Glomerular endothelial cell (primary cell): ENCODE results near the gene LRP1-AS. TPM values are rescaled to one million over a fixed set of nuclear protein-coding genes. Genes with fewer than 3 reads are reported as not detected.
"Not testable (repeated sequence)": the region's sequence is repeated elsewhere in the genome, so short reads cannot be mapped to it uniquely, and the experiment has no call there.

Experiments
- DNase-seq: peaks from one replicate; pipeline ENCODE4 v3.0.0-alpha.2; 2011; ENCODE audit warnings: low read depth, low spot score; ENCODE audit errors: extremely low read depth
- total RNA-seq: library from RNA; depleted of rRNA; stranded (reverse); fragments of >200 nt; gene quantifications from 2 replicates; pipeline ENCODE4 v1.2.3, GENCODE V29; 2015

LRP1-AS gene
- total RNA-seq, 1 donor from 2014 or later: not detected

- DNase-seq: peak; percentile 34
These were observed 23.1 kb downstream of the LRP1-AS start for GRCh38 chr12:57124261-57124877.

GRCh38 chr12:57123813-57124212 lies 23.6 kb downstream of the LRP1-AS start:
- no peak for DNase-seq

- DNase-seq: not testable (repeated sequence)
These were observed 26.7 kb downstream of the LRP1-AS start for GRCh38 chr12:57120718-57121117.

GRCh38 chr12:57119294-57120085 lies 27.9 kb downstream of the LRP1-AS start:
- DNase-seq: no peak

- no peak for DNase-seq
These were observed 28.6 kb downstream of the LRP1-AS start for GRCh38 chr12:57118711-57119271.

- DNase-seq: no peak
These were observed 30.7 kb downstream of the LRP1-AS start for GRCh38 chr12:57116580-57117281.

- no peak for DNase-seq
These were observed 34.7 kb downstream of the LRP1-AS start for GRCh38 chr12:57112492-57113294.

- DNase-seq: no peak
These were observed 36.2 kb downstream of the LRP1-AS start, which contains the start of gene STAT6 for GRCh38 chr12:57111031-57111734. Gene STAT6 (minus strand): TSS chr12:57111362. CDS start chr12:57108278, 3,084 bp downstream.

- DNase-seq: no peak
These were observed 37.1 kb downstream of the LRP1-AS start for GRCh38 chr12:57110104-57111030.

GRCh38 chr12:57109207-57110103 lies 38.0 kb downstream of the LRP1-AS start:
- no peak for DNase-seq

GRCh38 chr12:57107456-57108155 lies 39.8 kb downstream of the LRP1-AS start:
- no peak for DNase-seq

- DNase-seq: no peak
These were observed 41.3 kb downstream of the LRP1-AS start for GRCh38 chr12:57106021-57106708.

GRCh38 chr12:57105011-57105753 lies 42.2 kb downstream of the LRP1-AS start:
- DNase-seq: no peak

- DNase-seq: no peak
These were observed 43.0 kb downstream of the LRP1-AS start for GRCh38 chr12:57104292-57104910.

GRCh38 chr12:57103856-57104255 lies 43.6 kb downstream of the LRP1-AS start:
- DNase-seq: no peak
